Activated CD4-positive, alpha-beta memory T cell treated with anti-CD3 and anti-CD28 coated beads for 36 hours (primary cell): ENCODE measurements around the gene ZNF524. TPM values are rescaled to one million over a fixed set of nuclear protein-coding genes. Genes with fewer than 3 reads are reported as not detected.

Experiments used
- CTCF ChIA-PET: fragments of 350-600 bp; sonication (Branson Sonifier 250); formaldehyde crosslinking; loops from one replicate; lab custom pipeline; 2021; ENCODE audit warnings: antibody characterized with exemption, inconsistent platforms; lab: Charles Lee
- POLR2A ChIA-PET: fragments of 350-600 bp; sonication (Branson Sonifier 250); formaldehyde crosslinking; loops from one replicate; lab custom pipeline; 2021; ENCODE audit warnings: antibody characterized with exemption; lab: Charles Lee
- DNase-seq: peaks from one replicate; pipeline ENCODE4 v3.0.0-alpha.2; 2020
- H3K27ac Mint-ChIP-seq: one replicate; pipeline ENCODE4 v1.8.0; 2021; ENCODE audit warnings: mixed read lengths
- H3K27me3 Mint-ChIP-seq: one replicate; pipeline ENCODE4 v1.8.0; 2021; ENCODE audit warnings: mixed read lengths
- H3K36me3 Mint-ChIP-seq: one replicate; pipeline ENCODE4 v1.8.0; 2021; ENCODE audit warnings: mixed read lengths
- H3K4me1 Mint-ChIP-seq: one replicate; pipeline ENCODE4 v1.8.0; 2021; ENCODE audit warnings: low read depth, mixed read lengths
- H3K4me3 Mint-ChIP-seq: one replicate; pipeline ENCODE4 v1.8.0; 2021; ENCODE audit warnings: mild to moderate bottlenecking, mixed read lengths
- H3K9me3 Mint-ChIP-seq: one replicate; pipeline ENCODE4 v1.8.0; 2021; ENCODE audit warnings: mixed read lengths
- intact Hi-C: fragments of 100-400 bp; cut with micrococcal nuclease; formaldehyde crosslinking; loops from one replicate; pipeline ENCODE4 v1.15.1; 2023
- total RNA-seq, 2 experiments: library from RNA; stranded (reverse); gene quantifications; one replicate each; pipeline ENCODE4 v1.2.3, GENCODE V29; 2021

The ZNF524 gene
- total RNA-seq, 2 experiments from 2014 or later, result 21.5 to 25.1 TPM

DNA sequence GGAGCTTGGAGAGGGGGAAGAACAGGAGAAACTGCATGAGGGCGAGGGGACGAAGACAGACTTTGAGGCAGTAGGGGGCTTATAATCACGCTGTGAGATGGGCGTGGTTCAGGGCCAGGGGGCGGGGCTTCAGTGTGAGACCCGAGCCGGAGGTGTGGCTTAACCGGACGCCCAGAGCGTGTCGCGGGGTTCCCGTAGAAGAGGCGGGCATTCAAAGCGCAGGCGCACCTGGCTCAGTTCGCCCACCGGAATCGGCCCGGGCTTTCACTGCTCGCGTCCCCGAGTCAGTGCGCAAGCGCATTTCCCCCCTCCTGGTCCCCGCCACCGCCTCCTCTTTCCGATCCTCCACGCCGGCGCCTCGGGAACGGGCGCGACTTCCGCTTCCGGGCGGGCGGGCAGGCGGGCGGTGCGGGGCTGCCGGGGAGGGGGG is 5.1 kb downstream of the ZNF524 start:
- POLR2A ChIA-PET, result interaction anchor here (1.1 to 1.7 kb wide), 4 partner anchors 20 to 221 kb away, joined by 3 to 11 read pairs (median 3); partner anchors contain the start of genes TMEM238 and ZNF784
- CTCF ChIA-PET, result interaction anchor here (0.8 to 2.4 kb wide), 15 partner anchors 8 to 144 kb away, joined by 3 to 22 read pairs (median 10); partner anchors contain the start of genes ISOC2, ZNF579, ZNF628 and ZNF784
- intact Hi-C loops, result loop anchor here (1.0 to 5.0 kb wide), 5 partner anchors 19 to 346 kb away; partner anchors contain the start of genes PPP6R1, ZNF581, ZNF628 and ZNF784
- no peaks in the 10 kb centered on the region for H3K27me3 Mint-ChIP-seq
- H3K27ac Mint-ChIP-seq, result peak overlapping the region; percentile 96
- peaks cover 21% of the 10 kb centered on the region for H3K36me3 Mint-ChIP-seq
- H3K4me1 Mint-ChIP-seq, result peaks cover 49% of the 10 kb centered on the region
- H3K4me3 Mint-ChIP-seq, result peak overlapping the region; percentile 80
- DNase-seq, result peak; percentile 100
- no peaks in the 10 kb centered on the region for H3K9me3 Mint-ChIP-seq

DNA sequence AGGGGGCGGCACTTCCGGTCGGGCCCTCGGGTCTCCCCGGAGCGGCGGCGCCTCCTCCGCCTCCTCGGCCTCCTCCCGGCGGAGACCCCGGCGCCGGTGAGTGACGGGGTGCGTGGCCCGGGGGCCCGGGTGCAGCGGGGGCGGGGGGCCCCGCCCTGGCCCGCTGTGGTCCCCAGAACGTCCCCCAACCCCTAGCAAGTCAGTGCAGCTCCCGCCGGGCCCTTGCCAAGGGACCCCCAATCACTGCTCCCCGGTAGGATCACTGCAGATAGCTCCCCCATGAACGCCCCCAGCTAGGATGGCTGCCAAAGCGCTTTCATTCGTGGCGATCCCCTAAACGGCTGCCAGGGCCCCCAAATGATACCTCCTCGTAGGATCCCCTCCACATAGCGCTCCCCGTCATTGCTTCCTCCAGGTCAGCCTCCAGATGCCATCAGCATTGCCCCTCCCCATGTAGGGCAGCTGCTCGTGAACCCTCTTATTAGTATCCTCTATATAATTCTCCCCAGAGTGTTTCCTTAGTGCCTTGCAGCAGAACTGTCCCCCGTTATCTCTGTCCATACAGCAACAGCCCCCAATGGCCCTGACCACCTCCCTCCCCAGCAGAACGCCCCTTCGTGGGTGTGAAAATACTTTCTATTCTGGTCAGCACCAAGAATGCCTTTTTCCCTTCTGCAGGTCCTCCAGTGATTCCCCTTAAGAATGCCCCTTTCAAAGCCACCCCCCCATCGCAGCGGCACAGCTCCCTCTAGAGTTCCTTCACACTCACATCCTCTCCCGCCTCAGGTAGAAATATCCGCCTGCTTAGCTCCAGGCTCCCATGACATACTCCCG is 5.8 kb downstream of the ZNF524 start, which contains the start of gene ZNF865:
Gene ZNF865, plus strand, starts transcription at position 11 of the 834 bp plus-strand sequence. CDS start 7,972 bp downstream, outside the sequence.
- ChIA-PET CTCF (interaction anchor here (0.6 to 2.4 kb wide), 25 partner anchors 9 to 445 kb away, joined by 3 to 22 read pairs (median 6); partner anchors contain the start of genes ISOC2, PPP6R1, ZNF579 and ZNF580), POLR2A (interaction anchor here (0.6 to 1.7 kb wide), 6 partner anchors 19 to 1138 kb away, joined by 3 to 11 read pairs (median 4); partner anchors contain the start of genes TMEM238 and ZNF784)
- Mint-ChIP-seq H3K9me3 (no peaks in the 10 kb centered on the region), H3K36me3 (peaks cover 23% of the 10 kb centered on the region), H3K27ac (peak within 1 kb of the TSS; percentile 96), H3K4me3 (peak within 1 kb of the TSS; percentile 94), H3K4me1 (peaks cover 52% of the 10 kb centered on the region), H3K27me3 (no peaks in the 10 kb centered on the region)
- intact Hi-C loops, result loop anchor here (1.0 to 5.0 kb wide), 6 partner anchors 18 to 347 kb away; partner anchors contain the start of genes PPP6R1, ZNF581, ZNF628 and ZNF784
- DNase-seq, result peak; percentile 87

DNA sequence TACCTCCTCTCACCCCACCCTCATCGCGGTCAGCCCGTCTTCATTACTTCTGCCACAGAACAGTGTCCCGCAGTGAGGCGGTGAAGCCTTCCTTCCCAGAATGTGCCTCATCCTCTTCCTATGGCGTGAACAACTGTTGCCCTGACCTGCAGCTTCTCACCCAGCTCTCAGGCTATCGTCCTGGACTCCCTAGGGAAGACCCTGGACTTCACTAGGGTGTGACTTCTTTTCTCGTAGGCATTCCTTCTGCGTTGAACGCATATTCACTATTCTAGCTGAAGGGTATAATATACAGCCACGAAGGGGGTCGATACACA is 6.3 kb downstream of the ZNF524 start:
- no peaks in the 10 kb centered on the region for H3K27me3 Mint-ChIP-seq
- CTCF ChIA-PET, result interaction anchor here (0.6 to 2.4 kb wide), 25 partner anchors 9 to 446 kb away, joined by 3 to 22 read pairs (median 6); partner anchors contain the start of genes ISOC2, PPP6R1, ZNF579 and ZNF580
- H3K4me1 Mint-ChIP-seq, result peaks cover 49% of the 10 kb centered on the region
- POLR2A ChIA-PET, result interaction anchor here (0.9 to 1.7 kb wide), 3 partner anchors 18 to 222 kb away, joined by 3 to 11 read pairs (median 5); partner anchors contain the start of genes TMEM238 and ZNF784
- peaks cover 23% of the 10 kb centered on the region for H3K36me3 Mint-ChIP-seq
- H3K27ac Mint-ChIP-seq, result peak overlapping the region; percentile 96
- DNase-seq, result no peak
- H3K9me3 Mint-ChIP-seq, result no peaks in the 10 kb centered on the region
- H3K4me3 Mint-ChIP-seq, result peak overlapping the region; percentile 94
- intact Hi-C loops, result loop anchor here (1.0 to 5.0 kb wide), 2 partner anchors 89 to 129 kb away; partner anchors contain the start of gene ZNF628

DNA sequence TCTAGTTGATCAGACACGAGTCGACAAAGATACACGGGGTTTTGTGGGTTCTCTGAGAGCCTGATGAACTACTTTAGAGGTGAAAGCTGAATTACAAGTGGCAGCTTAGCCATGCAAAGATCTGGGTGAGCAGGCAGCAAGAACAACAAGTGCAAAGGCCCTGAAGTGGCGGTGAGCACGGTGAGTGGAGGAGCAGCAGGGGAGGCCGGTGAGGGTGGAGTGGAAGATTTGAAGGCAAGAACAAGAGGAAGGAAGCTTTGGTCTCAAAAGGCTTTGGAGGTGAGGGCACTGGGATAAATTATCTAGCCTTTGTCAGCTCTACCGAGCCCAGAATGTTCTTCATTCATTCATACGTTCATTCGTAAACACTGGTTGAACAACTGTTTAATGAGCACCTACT is 6.7 kb downstream of the ZNF524 start:
- peak overlapping the region; percentile 96 for H3K27ac Mint-ChIP-seq
- DNase-seq, result no peak
- H3K36me3 Mint-ChIP-seq, result peaks cover 23% of the 10 kb centered on the region
- no peaks in the 10 kb centered on the region for H3K9me3 Mint-ChIP-seq
- H3K27me3 Mint-ChIP-seq, result no peaks in the 10 kb centered on the region
- POLR2A ChIA-PET, result interaction anchor here (0.9 to 1.7 kb wide), 3 partner anchors 18 to 223 kb away, joined by 3 to 11 read pairs (median 5); partner anchors contain the start of genes TMEM238 and ZNF784
- peak overlapping the region; percentile 94 for H3K4me3 Mint-ChIP-seq
- H3K4me1 Mint-ChIP-seq, result peaks cover 49% of the 10 kb centered on the region
- CTCF ChIA-PET, result interaction anchor here (0.6 to 2.4 kb wide), 25 partner anchors 9 to 446 kb away, joined by 3 to 22 read pairs (median 6); partner anchors contain the start of genes ISOC2, PPP6R1, ZNF579 and ZNF580
- intact Hi-C loops, result loop anchor here (1.0 to 5.0 kb wide), 2 partner anchors 90 to 130 kb away; partner anchors contain the start of gene ZNF628

DNA sequence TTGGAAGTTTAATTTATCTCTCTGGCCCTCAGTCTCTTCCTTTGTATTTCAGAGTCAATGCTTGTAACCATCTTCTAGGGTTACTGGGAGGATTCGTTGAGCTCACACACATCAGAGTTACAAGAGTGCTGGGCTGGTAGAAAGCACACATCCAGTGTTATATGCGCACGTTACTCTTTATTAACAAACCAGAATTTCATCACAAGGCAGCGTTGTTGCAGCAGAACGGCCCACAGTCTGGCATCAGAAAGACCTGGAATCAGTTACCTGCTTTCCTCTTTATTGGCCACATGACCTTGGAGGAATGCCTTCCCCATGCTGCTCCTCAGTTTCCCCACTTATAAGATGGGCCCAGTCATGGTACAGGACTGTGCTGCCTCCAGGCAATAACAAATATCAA is 9.2 kb downstream of the ZNF524 start:
- no peaks in the 10 kb centered on the region for H3K9me3 Mint-ChIP-seq
- POLR2A ChIA-PET, result no interaction called here
- intact Hi-C loops, result loop anchor here (5.0 kb wide), 1 partner anchor 132 kb away; the partner anchor contains the start of gene ZNF628
- no peak for DNase-seq
- peaks cover 55% of the 10 kb centered on the region for H3K4me1 Mint-ChIP-seq
- no peak overlapping the region for H3K4me3 Mint-ChIP-seq
- H3K36me3 Mint-ChIP-seq, result peaks cover 28% of the 10 kb centered on the region
- H3K27me3 Mint-ChIP-seq, result no peaks in the 10 kb centered on the region
- CTCF ChIA-PET, result interaction anchor here (1.0 kb wide), 1 partner anchor 23 kb away, joined by 3 read pairs; no protein-coding TSS in a partner anchor
- no peak overlapping the region for H3K27ac Mint-ChIP-seq

DNA sequence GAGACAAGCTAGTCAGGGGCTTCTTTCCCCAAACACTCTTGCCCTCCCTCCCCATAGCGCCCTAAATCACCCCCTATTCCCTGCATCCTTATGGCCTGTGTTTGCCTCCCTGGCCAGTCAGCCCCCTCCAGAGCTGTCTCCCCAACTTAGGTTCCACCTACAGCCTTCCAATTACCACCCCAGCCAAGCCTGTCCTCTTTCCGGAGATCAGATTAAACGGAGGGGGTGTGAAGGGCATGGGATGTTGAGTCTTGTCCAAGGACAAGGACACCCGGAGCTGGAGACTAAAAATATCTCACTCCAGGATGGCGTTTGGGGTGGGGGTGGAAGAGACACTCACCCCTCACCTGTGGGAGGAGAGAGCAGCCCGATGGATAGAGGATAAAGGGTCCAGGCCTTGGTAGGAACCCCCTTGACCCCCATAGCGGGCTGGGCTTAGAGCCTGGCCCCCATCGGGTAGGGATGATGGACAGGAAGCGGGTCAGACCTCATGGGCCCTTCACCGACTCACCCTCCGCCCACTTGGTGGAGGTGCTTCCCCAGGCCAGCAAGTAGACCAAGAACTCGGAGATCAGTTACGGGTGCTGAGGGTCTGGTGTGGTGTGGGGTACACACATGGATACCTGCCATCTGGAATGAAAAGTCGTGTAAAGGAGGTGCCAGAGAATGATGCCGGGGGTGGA is 11.4 kb downstream of the ZNF524 start:
- Mint-ChIP-seq H3K4me3 (no peak overlapping the region), H3K36me3 (peaks cover 27% of the 10 kb centered on the region), H3K27me3 (no peaks in the 10 kb centered on the region), H3K9me3 (no peaks in the 10 kb centered on the region), H3K27ac (peak overlapping the region; percentile 43), H3K4me1 (peaks cover 45% of the 10 kb centered on the region)
- intact Hi-C loops, result no loop called here
- CTCF ChIA-PET, result interaction anchor here (0.7 to 0.9 kb wide), 3 partner anchors 15 to 144 kb away, joined by 3 read pairs; no protein-coding TSS in a partner anchor
- POLR2A ChIA-PET, result no interaction called here
- no peak for DNase-seq

DNA sequence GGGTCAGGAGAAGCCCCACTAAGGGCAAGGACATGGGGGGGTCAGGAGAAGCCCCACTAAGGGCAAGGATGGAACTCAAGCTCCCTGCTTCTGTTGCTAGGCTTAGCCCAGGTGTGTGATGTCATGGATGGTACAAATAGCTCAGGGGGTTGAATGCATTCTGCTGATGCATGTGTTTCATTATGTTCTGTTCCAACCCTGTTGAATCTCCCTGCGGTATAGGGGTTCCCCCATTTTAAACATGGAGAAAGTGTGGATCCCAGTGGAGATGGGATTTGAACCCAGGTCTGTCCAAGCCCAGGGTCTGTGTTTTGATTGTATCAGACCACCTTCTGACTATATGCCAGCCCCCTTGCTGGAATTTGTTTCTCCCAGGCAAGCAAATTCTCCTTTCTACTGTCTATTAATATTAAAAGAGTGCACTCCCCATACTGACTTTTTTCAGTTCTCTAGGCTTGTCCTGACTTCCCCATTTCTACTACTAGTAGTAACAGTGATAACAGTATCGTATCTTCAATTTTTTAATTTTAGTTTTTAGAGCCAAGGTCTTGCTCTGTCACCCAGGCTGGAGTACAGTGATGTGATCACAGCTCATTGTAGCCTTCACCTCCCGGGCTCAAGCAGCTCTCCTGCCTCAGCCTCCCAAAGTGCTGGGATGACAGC is 12.0 kb downstream of the ZNF524 start:
- CTCF ChIA-PET, result interaction anchor here (0.9 kb wide), 1 partner anchor 145 kb away, joined by 3 read pairs; no protein-coding TSS in a partner anchor
- Mint-ChIP-seq H3K27ac (peak overlapping the region; percentile 43), H3K9me3 (no peaks in the 10 kb centered on the region), H3K36me3 (peaks cover 26% of the 10 kb centered on the region), H3K4me3 (no peak overlapping the region), H3K4me1 (peaks cover 38% of the 10 kb centered on the region), H3K27me3 (no peaks in the 10 kb centered on the region)
- POLR2A ChIA-PET, result no interaction called here
- DNase-seq, result no peak
- intact Hi-C loops, result no loop called here

DNA sequence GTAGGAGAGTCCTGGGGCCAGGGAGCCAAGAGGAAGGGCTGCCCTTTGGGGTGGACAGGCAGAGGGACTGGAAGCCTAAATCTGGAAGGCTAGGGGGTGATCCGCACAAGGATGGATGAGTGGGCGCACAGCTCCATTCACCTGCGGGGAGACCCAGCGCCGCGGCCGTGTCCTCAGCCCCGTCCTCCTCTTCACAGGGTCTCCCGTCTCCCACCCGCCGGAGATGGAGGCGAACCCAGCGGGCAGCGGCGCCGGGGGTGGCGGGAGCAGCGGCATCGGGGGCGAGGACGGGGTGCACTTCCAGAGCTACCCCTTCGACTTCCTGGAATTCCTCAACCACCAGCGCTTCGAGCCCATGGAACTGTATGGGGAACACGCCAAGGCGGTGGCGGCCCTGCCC is 13.3 kb downstream of the ZNF524 start:
- no peaks in the 10 kb centered on the region for H3K9me3 Mint-ChIP-seq
- peaks cover 29% of the 10 kb centered on the region for H3K36me3 Mint-ChIP-seq
- peaks cover 29% of the 10 kb centered on the region for H3K4me1 Mint-ChIP-seq
- intact Hi-C loops, result no loop called here
- no peaks in the 10 kb centered on the region for H3K27me3 Mint-ChIP-seq
- H3K27ac Mint-ChIP-seq, result no peak overlapping the region
- DNase-seq, result no peak
- ChIA-PET POLR2A (no interaction called here), CTCF (no interaction called here)
- H3K4me3 Mint-ChIP-seq, result no peak overlapping the region

DNA sequence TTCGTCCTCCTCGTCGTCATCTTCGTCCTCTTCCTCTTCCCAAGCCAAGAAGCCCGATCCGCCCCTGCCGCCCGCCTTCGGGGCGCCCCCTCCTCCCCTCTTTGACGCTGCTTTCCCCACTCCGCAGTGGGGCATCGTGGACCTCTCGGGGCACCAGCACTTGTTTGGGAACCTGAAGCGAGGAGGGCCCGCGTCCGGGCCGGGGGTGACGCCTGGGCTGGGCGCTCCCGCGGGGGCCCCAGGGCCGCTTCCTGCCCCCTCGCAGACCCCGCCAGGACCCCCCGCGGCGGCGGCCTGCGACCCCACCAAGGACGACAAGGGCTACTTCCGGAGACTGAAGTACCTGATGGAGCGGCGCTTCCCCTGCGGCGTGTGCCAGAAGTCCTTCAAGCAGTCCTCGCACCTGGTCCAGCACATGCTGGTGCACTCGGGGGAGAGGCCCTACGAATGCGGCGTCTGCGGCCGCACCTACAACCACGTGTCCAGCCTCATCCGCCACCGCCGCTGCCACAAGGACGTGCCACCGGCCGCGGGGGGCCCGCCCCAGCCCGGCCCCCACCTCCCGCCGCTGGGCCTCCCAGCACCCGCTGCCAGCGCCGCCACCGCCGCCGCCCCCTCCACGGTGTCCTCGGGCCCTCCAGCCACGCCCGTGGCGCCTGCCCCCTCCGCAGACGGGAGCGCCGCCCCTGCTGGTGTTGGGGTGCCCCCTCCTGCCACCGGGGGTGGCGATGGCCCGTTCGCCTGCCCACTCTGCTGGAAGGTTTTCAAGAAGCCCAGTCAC is 14.0 kb downstream of the ZNF524 start:
- Mint-ChIP-seq H3K4me3 (no peak overlapping the region), H3K4me1 (peaks cover 25% of the 10 kb centered on the region), H3K9me3 (no peaks in the 10 kb centered on the region), H3K36me3 (peaks cover 29% of the 10 kb centered on the region), H3K27ac (no peak overlapping the region), H3K27me3 (no peaks in the 10 kb centered on the region)
- no peak for DNase-seq
- ChIA-PET CTCF (no interaction called here), POLR2A (no interaction called here)
- intact Hi-C loops, result no loop called here

DNA sequence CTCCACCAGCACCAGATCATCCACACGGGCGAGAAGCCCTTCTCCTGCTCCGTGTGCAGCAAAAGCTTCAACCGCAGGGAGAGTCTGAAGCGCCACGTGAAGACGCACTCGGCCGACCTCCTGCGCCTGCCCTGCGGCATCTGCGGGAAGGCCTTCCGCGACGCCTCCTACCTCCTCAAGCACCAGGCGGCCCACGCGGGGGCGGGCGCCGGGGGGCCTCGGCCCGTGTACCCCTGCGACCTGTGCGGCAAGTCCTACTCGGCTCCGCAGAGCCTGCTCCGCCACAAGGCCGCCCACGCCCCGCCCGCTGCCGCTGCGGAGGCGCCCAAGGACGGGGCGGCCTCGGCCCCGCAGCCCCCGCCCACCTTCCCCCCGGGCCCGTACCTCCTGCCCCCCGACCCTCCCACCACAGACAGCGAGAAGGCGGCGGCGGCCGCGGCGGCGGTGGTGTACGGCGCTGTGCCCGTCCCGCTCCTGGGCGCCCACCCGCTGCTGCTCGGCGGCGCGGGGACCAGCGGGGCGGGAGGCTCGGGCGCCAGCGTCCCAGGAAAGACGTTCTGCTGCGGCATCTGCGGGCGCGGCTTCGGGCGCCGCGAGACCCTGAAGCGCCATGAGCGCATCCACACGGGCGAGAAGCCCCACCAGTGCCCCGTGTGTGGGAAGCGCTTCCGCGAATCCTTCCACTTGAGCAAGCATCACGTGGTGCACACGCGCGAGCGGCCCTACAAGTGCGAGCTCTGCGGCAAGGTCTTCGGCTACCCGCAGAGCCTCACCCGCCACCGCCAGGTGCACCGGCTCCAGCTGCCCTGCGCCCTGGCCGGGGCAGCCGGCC is 14.8 kb downstream of the ZNF524 start:
- Mint-ChIP-seq H3K27ac (no peak overlapping the region), H3K36me3 (peaks cover 22% of the 10 kb centered on the region), H3K4me3 (no peak overlapping the region), H3K4me1 (peaks cover 27% of the 10 kb centered on the region), H3K9me3 (no peaks in the 10 kb centered on the region), H3K27me3 (no peaks in the 10 kb centered on the region)
- ChIA-PET POLR2A (no interaction called here), CTCF (interaction anchor here (1.3 kb wide), 1 partner anchor 9 kb away, joined by 3 read pairs; no protein-coding TSS in a partner anchor)
- intact Hi-C loops, result no loop called here
- DNase-seq, result no peak
